ENCODE measurements around the gene ADGRG4.

- TF ChIP-seq CTCF (IDR thresholded peaks at IDR 0.05; ENCODE audit: insufficient read depth, low read length) (no peak), GABPA (IDR thresholded peaks at IDR 0.05; ENCODE audit: low read depth) (no peak), POLR2AphosphoS5 (IDR thresholded peaks at IDR 0.05; ENCODE audit: low read depth) (no peak), REST (IDR thresholded peaks at IDR 0.05; ENCODE audit: insufficient replicate concordance, low read depth) (no peak)
These were observed 25.2 kb upstream of the ADGRG4 start for GRCh38 chrX:136275553-136275952.

Data from HL-60 (cell line).